ENCODE data around the gene BCL2L14.

- TF ChIP-seq ZSCAN23 (tag by site-specific recombination; IDR thresholded peaks at IDR 0.05) (no peak), CTCF (tag by site-specific recombination; IDR thresholded peaks at IDR 0.05) (no peak), ZNF138 (tag by site-specific recombination; IDR thresholded peaks at IDR 0.05; ENCODE audit: borderline replicate concordance) (no peak)
- TF ChIP-seq, protein P1, sequence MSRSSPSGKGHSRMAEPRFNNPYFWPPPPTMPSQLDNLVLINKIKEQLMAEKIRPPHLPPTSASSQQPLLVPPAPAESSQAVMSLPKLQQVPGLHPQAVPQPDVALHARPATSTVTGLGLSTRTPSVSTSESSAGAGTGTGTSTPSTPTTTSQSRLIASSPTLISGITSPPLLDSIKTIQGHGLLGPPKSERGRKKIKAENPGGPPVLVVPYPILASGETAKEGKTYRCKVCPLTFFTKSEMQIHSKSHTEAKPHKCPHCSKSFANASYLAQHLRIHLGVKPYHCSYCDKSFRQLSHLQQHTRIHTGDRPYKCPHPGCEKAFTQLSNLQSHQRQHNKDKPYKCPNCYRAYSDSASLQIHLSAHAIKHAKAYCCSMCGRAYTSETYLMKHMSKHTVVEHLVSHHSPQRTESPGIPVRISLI (tag by site-specific recombination; IDR thresholded peaks at IDR 0.05) = peak; percentile 58
These were observed 37.8 kb downstream of the BCL2L14 start for GRCh38 chr12:12108441-12109058.
